GM23338 (cell line): ENCODE data around the gene TMEM213. TPM values are rescaled to one million over a fixed set of nuclear protein-coding genes. Genes with fewer than 3 reads are reported as not detected.

Source experiments
- ATAC-seq: fragments of 200-7000 bp; cut with Tn5 transposase; 3 replicates; pipeline ENCODE4 v1.9.1; 2020
- DNase-seq: peaks from one replicate; pipeline ENCODE4 v3.0.0-alpha.2; 2015; ENCODE audit warnings: low spot score
- H2AFZ ChIP-seq: fragments of 200-600 bp; sonication (generic); 2 replicates; pipeline ENCODE4 v1.8.0; 2016; ENCODE audit warnings: antibody characterized with exemption, mild to moderate bottlenecking, moderate library complexity
- H3F3A ChIP-seq: fragments of 200-600 bp; sonication (generic); replicated peaks from 2 replicates; pipeline ENCODE4 v1.8.0; 2017; ENCODE audit warnings: antibody characterized with exemption, mixed run types, low read depth
- H3K27ac ChIP-seq: fragments of 200-600 bp; sonication (generic); 2 replicates; pipeline ENCODE4 v1.6.1; 2016; ENCODE audit warnings: low read depth
- H3K27me3 ChIP-seq: fragments of 200-600 bp; sonication (generic); 2 replicates; pipeline ENCODE4 v1.8.0; 2016; ENCODE audit warnings: mild to moderate bottlenecking, mixed run types, moderate library complexity; ENCODE audit not compliant: insufficient read depth
- H3K36me3 ChIP-seq: fragments of 200-600 bp; sonication (generic); 2 replicates; pipeline ENCODE4 v1.8.0; 2016; ENCODE audit warnings: mild to moderate bottlenecking; ENCODE audit not compliant: insufficient read depth
- H3K4me1 ChIP-seq: fragments of 200-600 bp; sonication (generic); 2 replicates; pipeline ENCODE4 v1.8.0; 2016; ENCODE audit warnings: mild to moderate bottlenecking, moderate library complexity; ENCODE audit not compliant: insufficient read depth
- H3K4me2 ChIP-seq: fragments of 200-600 bp; sonication (generic); 2 replicates; pipeline ENCODE4 v1.7.1; 2017; ENCODE audit warnings: mixed run types
- H3K4me3 ChIP-seq: fragments of 200-600 bp; sonication (generic); 2 replicates; pipeline ENCODE4 v1.6.1; 2016; ENCODE audit warnings: mixed run types
- H3K79me2 ChIP-seq: fragments of 200-600 bp; sonication (generic); replicated peaks from 2 replicates; pipeline ENCODE4 v1.8.0; 2017; ENCODE audit warnings: mild to moderate bottlenecking; ENCODE audit not compliant: insufficient read depth
- H3K9me2 ChIP-seq: fragments of 200-600 bp; sonication (generic); 2 replicates; pipeline ENCODE4 v1.8.0; 2017; ENCODE audit not compliant: insufficient read depth
- H4K20me1 ChIP-seq: fragments of 200-600 bp; sonication (generic); replicated peaks from 2 replicates; pipeline ENCODE4 v1.8.0; 2017; ENCODE audit warnings: mild to moderate bottlenecking; ENCODE audit not compliant: insufficient read depth
- H3K27ac Mint-ChIP-seq: 2 replicates; pipeline ENCODE4 v1.8.0; 2020; ENCODE audit warnings: inconsistent platforms, mild to moderate bottlenecking, moderate library complexity, mixed read lengths
- H3K27me3 Mint-ChIP-seq: 3 replicates; pipeline ENCODE4 v1.8.0; 2022; ENCODE audit warnings: low read depth, mild to moderate bottlenecking, moderate library complexity, mixed read lengths, inconsistent platforms; ENCODE audit not compliant: insufficient read depth, poor library complexity
- H3K36me3 Mint-ChIP-seq: 3 replicates; pipeline ENCODE4 v1.8.0; 2021; ENCODE audit warnings: low read depth, mild to moderate bottlenecking, inconsistent platforms, moderate library complexity, mixed read lengths
- H3K4me1 Mint-ChIP-seq: 3 replicates; pipeline ENCODE4 v1.8.0; 2020; ENCODE audit warnings: mild to moderate bottlenecking, inconsistent platforms, mixed read lengths
- H3K4me3 Mint-ChIP-seq: 3 replicates; pipeline ENCODE4 v1.8.0; 2021; ENCODE audit warnings: moderate library complexity, mild to moderate bottlenecking, inconsistent platforms, mixed read lengths
- H3K9me3 Mint-ChIP-seq: 3 replicates; pipeline ENCODE4 v1.8.0; 2020; ENCODE audit warnings: moderate library complexity, mild to moderate bottlenecking, inconsistent platforms, mixed read lengths
- CREB1 ChIP-seq: fragments of 250-450 bp; sonication (Bioruptor Pico); IDR thresholded peaks from 2 replicates; pipeline ENCODE4 v1.5.0; 2020; ENCODE audit warnings: low read depth, mild to moderate bottlenecking, moderate library complexity
- EZH2phosphoT487 ChIP-seq: fragments of 200-600 bp; sonication (generic); IDR thresholded peaks from one replicate; pipeline ENCODE4 v1.8.1; 2018; ENCODE audit warnings: antibody characterized with exemption; ENCODE audit not compliant: unreplicated experiment
- JUNB ChIP-seq: IDR thresholded peaks from one replicate; pipeline ENCODE4 v1.6.1; 2016; ENCODE audit warnings: antibody characterized with exemption; ENCODE audit not compliant: unreplicated experiment
- NANOG ChIP-seq: IDR thresholded peaks from 2 replicates; pipeline ENCODE4 v1.6.1; 2016; ENCODE audit warnings: antibody characterized with exemption, borderline replicate concordance
- ZNF114 ChIP-seq: fragments of 250-450 bp; sonication (Bioruptor Pico); IDR thresholded peaks from 2 replicates; pipeline ENCODE4 v1.5.0; 2020; ENCODE audit warnings: mild to moderate bottlenecking, moderate library complexity
- ZNF331 ChIP-seq: fragments of 250-450 bp; sonication (Bioruptor Pico); IDR thresholded peaks from 2 replicates; pipeline ENCODE4 v1.5.0; 2020; ENCODE audit warnings: low read depth, mild to moderate bottlenecking, moderate library complexity
- polyA plus RNA-seq: library from polyadenylated mRNA; unstranded; fragments of >200 nt; fragmentation: Nextera tagmentation; extraction: Ambion mirVana; gene quantifications from 2 replicates; pipeline ENCODE4 v1.2.1, GENCODE V29; 2016
- total RNA-seq: library from RNA; depleted of rRNA; stranded (reverse); fragments of >200 nt; shearing (Covaris generic); gene quantifications from 2 replicates; pipeline ENCODE4 v1.2.3, GENCODE V29; 2014
- TF ChIP-seq, protein P1 (sequence below): fragments of 250-450 bp; sonication (Bioruptor Pico); IDR thresholded peaks from 2 replicates; pipeline ENCODE4 v1.5.0; 2020; ENCODE audit warnings: mild to moderate bottlenecking, moderate library complexity
- TF ChIP-seq, protein P2 (sequence below): IDR thresholded peaks from 2 replicates; pipeline ENCODE4 v1.6.1; 2016; ENCODE audit warnings: antibody characterized with exemption
- TF ChIP-seq, protein P3 (sequence below): IDR thresholded peaks from one replicate; pipeline ENCODE4 v1.6.1; 2018; ENCODE audit warnings: antibody characterized with exemption; ENCODE audit not compliant: unreplicated experiment
- TF ChIP-seq, protein P4 (sequence below), 2 experiments: fragments of 200-600 bp in 1 of 2; sonication (generic) in 1 of 2; conservative IDR thresholded peaks; 2 replicates each; pipeline versions ENCODE4 v1.5.1 to v1.6.1; 2016 to 2017; ENCODE audit warnings: antibody characterized with exemption in 2 of 2, low read depth in 2 of 2, mild to moderate bottlenecking in 2 of 2, moderate library complexity in 1 of 2

The TMEM213 gene
- total and polyA plus RNA-seq, 2 experiments from 2014 or later: 0.89 TPM; not detected in 1

DNA sequence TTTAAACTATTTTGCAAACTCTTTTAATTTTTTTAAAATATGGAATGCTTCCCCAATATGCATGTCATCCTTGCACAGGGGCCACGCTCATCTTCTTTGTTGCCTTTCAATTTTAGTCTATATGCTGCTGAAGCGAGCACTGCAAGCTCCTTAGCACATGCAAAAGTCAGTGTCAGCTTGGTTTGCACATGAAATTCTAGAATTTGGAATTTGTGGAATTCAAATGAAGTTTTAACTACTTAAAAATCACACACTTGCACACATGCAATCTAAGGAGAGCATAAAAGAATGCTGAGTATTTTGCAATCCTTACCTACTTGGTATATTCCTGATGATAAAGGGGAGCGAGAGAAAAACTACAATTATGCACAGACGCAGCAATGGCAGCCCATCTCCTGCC, 78.5 kb downstream of the TMEM213 start (continued):
- TF ChIP-seq, protein P1, sequence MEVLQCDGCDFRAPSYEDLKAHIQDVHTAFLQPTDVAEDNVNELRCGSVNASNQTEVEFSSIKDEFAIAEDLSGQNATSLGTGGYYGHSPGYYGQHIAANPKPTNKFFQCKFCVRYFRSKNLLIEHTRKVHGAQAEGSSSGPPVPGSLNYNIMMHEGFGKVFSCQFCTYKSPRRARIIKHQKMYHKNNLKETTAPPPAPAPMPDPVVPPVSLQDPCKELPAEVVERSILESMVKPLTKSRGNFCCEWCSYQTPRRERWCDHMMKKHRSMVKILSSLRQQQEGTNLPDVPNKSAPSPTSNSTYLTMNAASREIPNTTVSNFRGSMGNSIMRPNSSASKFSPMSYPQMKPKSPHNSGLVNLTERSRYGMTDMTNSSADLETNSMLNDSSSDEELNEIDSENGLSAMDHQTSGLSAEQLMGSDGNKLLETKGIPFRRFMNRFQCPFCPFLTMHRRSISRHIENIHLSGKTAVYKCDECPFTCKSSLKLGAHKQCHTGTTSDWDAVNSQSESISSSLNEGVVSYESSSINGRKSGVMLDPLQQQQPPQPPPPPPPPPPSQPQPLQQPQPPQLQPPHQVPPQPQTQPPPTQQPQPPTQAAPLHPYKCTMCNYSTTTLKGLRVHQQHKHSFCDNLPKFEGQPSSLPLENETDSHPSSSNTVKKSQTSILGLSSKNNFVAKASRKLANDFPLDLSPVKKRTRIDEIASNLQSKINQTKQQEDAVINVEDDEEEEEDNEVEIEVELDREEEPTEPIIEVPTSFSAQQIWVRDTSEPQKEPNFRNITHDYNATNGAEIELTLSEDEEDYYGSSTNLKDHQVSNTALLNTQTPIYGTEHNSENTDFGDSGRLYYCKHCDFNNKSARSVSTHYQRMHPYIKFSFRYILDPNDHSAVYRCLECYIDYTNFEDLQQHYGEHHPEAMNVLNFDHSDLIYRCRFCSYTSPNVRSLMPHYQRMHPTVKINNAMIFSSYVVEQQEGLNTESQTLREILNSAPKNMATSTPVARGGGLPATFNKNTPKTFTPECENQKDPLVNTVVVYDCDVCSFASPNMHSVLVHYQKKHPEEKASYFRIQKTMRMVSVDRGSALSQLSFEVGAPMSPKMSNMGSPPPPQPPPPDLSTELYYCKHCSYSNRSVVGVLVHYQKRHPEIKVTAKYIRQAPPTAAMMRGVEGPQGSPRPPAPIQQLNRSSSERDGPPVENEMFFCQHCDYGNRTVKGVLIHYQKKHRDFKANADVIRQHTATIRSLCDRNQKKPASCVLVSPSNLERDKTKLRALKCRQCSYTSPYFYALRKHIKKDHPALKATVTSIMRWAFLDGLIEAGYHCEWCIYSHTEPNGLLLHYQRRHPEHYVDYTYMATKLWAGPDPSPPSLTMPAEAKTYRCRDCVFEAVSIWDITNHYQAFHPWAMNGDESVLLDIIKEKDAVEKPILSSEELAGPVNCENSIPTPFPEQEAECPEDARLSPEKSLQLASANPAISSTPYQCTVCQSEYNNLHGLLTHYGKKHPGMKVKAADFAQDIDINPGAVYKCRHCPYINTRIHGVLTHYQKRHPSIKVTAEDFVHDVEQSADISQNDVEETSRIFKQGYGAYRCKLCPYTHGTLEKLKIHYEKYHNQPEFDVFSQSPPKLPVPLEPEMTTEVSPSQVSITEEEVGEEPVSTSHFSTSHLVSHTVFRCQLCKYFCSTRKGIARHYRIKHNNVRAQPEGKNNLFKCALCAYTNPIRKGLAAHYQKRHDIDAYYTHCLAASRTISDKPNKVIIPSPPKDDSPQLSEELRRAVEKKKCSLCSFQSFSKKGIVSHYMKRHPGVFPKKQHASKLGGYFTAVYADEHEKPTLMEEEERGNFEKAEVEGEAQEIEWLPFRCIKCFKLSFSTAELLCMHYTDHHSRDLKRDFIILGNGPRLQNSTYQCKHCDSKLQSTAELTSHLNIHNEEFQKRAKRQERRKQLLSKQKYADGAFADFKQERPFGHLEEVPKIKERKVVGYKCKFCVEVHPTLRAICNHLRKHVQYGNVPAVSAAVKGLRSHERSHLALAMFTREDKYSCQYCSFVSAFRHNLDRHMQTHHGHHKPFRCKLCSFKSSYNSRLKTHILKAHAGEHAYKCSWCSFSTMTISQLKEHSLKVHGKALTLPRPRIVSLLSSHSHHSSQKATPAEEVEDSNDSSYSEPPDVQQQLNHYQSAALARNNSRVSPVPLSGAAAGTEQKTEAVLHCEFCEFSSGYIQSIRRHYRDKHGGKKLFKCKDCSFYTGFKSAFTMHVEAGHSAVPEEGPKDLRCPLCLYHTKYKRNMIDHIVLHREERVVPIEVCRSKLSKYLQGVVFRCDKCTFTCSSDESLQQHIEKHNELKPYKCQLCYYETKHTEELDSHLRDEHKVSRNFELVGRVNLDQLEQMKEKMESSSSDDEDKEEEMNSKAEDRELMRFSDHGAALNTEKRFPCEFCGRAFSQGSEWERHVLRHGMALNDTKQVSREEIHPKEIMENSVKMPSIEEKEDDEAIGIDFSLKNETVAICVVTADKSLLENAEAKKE (CRISPR knock-in tag): no peak
- TF ChIP-seq, protein P2, sequence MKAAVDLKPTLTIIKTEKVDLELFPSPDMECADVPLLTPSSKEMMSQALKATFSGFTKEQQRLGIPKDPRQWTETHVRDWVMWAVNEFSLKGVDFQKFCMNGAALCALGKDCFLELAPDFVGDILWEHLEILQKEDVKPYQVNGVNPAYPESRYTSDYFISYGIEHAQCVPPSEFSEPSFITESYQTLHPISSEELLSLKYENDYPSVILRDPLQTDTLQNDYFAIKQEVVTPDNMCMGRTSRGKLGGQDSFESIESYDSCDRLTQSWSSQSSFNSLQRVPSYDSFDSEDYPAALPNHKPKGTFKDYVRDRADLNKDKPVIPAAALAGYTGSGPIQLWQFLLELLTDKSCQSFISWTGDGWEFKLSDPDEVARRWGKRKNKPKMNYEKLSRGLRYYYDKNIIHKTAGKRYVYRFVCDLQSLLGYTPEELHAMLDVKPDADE: no peak
- no peak for TF ChIP-seq CREB1 (CRISPR knock-in tag)

DNA sequence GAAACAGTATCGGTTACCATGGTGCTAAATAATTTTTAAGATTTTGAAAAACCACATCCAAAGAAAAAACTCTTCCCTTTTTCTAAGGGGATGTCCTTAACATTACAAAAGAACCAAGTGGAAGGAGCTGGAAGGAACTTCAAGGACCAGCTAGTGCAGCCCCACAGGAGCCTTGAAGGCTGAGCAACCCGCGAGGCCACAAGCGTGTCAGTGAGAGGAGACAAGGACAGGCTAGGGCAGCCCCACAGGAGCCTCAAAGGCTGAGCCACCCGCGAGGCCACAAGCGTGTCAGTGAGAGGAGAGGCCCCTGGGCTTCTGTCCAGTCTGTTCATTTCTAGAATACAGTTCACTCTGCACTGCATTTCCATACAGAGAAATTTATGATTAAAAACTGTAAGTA, 80.3 kb downstream of the TMEM213 start:
- H4K20me1 ChIP-seq: no peaks in the 10 kb centered on the region
- TF ChIP-seq NANOG (no peak), ZNF331 (no peak), EZH2phosphoT487 (no peak), CREB1 (CRISPR knock-in tag) (no peak), ZNF114 (CRISPR knock-in tag) (no peak), JUNB (no peak)
- TF ChIP-seq, protein P3, sequence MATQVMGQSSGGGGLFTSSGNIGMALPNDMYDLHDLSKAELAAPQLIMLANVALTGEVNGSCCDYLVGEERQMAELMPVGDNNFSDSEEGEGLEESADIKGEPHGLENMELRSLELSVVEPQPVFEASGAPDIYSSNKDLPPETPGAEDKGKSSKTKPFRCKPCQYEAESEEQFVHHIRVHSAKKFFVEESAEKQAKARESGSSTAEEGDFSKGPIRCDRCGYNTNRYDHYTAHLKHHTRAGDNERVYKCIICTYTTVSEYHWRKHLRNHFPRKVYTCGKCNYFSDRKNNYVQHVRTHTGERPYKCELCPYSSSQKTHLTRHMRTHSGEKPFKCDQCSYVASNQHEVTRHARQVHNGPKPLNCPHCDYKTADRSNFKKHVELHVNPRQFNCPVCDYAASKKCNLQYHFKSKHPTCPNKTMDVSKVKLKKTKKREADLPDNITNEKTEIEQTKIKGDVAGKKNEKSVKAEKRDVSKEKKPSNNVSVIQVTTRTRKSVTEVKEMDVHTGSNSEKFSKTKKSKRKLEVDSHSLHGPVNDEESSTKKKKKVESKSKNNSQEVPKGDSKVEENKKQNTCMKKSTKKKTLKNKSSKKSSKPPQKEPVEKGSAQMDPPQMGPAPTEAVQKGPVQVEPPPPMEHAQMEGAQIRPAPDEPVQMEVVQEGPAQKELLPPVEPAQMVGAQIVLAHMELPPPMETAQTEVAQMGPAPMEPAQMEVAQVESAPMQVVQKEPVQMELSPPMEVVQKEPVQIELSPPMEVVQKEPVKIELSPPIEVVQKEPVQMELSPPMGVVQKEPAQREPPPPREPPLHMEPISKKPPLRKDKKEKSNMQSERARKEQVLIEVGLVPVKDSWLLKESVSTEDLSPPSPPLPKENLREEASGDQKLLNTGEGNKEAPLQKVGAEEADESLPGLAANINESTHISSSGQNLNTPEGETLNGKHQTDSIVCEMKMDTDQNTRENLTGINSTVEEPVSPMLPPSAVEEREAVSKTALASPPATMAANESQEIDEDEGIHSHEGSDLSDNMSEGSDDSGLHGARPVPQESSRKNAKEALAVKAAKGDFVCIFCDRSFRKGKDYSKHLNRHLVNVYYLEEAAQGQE: no peak
- TF ChIP-seq, protein P4, sequence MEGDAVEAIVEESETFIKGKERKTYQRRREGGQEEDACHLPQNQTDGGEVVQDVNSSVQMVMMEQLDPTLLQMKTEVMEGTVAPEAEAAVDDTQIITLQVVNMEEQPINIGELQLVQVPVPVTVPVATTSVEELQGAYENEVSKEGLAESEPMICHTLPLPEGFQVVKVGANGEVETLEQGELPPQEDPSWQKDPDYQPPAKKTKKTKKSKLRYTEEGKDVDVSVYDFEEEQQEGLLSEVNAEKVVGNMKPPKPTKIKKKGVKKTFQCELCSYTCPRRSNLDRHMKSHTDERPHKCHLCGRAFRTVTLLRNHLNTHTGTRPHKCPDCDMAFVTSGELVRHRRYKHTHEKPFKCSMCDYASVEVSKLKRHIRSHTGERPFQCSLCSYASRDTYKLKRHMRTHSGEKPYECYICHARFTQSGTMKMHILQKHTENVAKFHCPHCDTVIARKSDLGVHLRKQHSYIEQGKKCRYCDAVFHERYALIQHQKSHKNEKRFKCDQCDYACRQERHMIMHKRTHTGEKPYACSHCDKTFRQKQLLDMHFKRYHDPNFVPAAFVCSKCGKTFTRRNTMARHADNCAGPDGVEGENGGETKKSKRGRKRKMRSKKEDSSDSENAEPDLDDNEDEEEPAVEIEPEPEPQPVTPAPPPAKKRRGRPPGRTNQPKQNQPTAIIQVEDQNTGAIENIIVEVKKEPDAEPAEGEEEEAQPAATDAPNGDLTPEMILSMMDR (conservative IDR thresholded peaks at IDR 0.05; ENCODE audit: low read depth in 2 of 2): no peak
- TF ChIP-seq, protein P2: no peak
- H3K4me1 ChIP-seq: no peaks in the 10 kb centered on the region
- no peaks in the 10 kb centered on the region for H3K79me2 ChIP-seq
- Mint-ChIP-seq H3K27ac (no peak overlapping the region), H3K9me3 (no peaks in the 10 kb centered on the region), H3K27me3 (no peaks in the 10 kb centered on the region), H3K36me3 (peaks cover 18% of the 10 kb centered on the region), H3K4me3 (no peak overlapping the region), H3K4me1 (peaks cover 3% of the 10 kb centered on the region; the same call in 2 of the 3 replicates)
- no peak overlapping the region for H3K27ac ChIP-seq
- H3K9me2 ChIP-seq: no peaks in the 10 kb centered on the region
- no peaks in the 10 kb centered on the region for H3K36me3 ChIP-seq
- no peak overlapping the region for H3K4me2 ChIP-seq
- H3K4me3 ChIP-seq: no peak overlapping the region
- ATAC-seq: peak; percentile 54
- no peaks in the 10 kb centered on the region for H3K27me3 ChIP-seq
- H3F3A ChIP-seq: no peaks in the 10 kb centered on the region
- no peak overlapping the region for H2AFZ ChIP-seq
- no peak for DNase-seq
